HG03064 (cell line): ENCODE measurements around the gene CDH4.

ENCODE experiments used
- ATAC-seq: cut with Tn5 transposase; IDR thresholded peaks from one replicate; pipeline ENCODE4 v1.9.1; 2021; ENCODE audit warnings: low read depth; ENCODE audit not compliant: unreplicated experiment

CDH4 gene

DNA sequence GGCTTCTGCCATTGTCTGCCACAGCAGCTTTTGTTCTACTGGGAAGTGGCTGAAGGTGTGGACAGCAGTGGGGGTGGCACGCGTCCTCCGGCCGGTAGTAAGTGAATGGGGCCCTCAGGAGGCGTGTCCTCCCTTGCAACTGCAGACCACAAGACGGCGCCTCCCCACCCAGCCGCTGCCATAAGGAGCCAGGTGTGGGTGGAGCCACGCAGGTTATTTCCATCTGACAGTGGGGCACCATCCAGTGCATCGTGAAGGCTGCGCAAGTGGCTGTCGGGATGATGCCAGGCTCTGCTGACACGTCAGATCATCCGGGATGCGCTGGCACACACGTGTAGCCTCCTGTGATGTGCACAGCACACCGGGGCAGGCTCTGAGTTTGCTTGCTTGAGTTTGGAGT is 379.7 kb downstream of the CDH4 start:
- ATAC-seq = no peak

GRCh38 chr20:61633004-61633403 is 380.9 kb downstream of the CDH4 start:
- ATAC-seq = no peak

DNA sequence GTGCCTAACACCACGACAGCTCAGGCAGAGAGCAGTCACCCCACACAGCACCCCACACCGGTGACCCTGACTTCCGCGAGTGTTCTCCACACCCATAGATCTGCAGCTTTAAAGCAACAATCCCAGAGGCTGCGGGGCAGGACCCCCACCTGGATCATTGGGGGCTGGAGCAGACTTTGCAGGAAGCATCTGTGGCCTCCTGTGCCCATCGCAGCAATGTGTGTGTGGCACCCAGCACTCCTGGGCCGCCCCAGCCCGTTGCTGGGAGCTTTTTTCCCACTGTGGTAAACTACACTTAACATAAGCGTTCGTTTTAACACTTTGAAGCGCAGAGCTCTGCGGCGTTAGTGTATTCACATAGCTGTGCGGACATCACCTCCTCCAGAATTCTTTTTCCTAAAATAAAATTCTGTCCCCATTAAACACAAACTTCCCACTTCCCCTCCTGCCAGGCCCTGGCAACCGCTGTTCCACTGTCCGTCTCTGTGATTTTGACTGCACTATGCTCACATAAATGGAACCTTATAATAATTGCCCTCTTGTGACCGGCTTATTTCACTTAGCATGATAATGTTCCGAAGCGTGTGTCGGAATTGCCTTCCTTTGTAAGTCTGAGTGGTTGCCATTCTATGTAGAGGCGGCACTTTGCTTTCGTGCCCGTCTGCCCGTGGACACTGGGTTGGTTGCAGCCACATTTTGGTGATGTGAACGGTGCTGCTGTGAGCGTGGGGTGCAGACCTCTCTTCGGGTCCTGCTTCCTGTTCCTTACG is 382.5 kb downstream of the CDH4 start:
- ATAC-seq = no peak

DNA sequence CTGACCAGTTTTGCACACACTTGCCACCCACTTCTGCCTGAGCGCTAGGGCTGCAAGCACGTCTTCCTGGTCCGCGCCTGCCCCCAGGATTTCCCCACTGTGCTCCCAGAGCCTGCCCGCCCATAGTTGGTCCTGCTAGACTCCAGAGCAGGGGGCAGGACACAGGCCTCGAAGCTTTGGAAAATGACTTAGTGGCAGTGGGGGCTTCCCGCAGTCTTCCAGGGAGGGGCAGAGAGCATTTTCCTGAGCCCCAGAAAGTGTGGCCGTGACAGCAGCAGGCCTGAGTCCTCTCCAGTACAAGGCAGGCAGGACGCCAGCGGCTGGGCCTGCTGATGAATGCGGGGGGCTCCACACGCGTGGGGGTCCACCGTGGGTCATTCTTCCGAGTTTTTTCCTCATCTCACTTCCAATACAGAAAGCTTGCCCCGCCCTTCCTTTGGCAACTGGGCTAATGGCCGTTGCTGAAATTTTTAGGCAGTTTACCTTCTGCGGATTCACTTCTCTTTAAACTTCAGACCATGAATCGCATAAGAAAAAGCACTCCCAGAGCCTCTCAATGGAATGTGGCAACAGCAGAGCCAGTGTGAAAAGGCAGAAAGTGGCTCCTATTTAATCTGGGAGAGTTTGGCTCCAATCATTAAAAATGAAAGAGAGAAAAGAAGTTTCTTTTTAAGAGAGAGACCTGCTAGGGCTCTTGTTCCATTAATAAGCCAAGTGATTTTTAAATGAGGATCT is 383.8 kb downstream of the CDH4 start:
- ATAC-seq = no peak

DNA sequence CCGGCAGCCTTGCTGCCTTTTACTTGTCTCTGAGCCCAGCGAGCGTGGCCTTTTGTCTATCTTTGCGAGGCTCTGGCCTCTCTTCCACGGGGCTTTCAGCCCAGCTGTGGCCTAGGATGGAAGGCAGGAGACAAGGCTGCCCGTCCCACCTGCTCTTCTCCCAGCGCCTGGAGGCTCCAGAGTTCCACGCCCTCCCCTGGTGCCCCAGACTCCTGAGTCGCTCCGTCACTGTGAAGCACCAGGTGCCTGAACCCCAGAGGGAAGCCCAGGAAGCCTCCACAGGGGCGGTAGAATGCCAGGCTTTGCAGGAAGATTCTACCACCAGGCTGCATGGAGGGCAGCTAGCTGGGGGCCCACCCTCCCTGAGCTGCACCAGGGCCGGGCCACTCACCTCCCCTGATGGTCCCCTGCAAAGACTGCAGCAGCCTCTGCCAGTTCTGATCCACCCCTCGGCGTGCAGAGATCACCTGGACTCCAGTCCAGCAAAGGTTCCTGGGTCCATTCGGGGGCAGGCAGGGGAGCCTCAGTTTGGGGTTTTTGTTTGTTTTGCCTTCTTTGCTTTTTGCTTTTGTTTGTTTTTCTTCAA is 384.6 kb downstream of the CDH4 start:
- ATAC-seq = no peak

- no peak for ATAC-seq
Measured at GRCh38 chr20:61638802-61639585, 386.9 kb downstream of the CDH4 start.

DNA sequence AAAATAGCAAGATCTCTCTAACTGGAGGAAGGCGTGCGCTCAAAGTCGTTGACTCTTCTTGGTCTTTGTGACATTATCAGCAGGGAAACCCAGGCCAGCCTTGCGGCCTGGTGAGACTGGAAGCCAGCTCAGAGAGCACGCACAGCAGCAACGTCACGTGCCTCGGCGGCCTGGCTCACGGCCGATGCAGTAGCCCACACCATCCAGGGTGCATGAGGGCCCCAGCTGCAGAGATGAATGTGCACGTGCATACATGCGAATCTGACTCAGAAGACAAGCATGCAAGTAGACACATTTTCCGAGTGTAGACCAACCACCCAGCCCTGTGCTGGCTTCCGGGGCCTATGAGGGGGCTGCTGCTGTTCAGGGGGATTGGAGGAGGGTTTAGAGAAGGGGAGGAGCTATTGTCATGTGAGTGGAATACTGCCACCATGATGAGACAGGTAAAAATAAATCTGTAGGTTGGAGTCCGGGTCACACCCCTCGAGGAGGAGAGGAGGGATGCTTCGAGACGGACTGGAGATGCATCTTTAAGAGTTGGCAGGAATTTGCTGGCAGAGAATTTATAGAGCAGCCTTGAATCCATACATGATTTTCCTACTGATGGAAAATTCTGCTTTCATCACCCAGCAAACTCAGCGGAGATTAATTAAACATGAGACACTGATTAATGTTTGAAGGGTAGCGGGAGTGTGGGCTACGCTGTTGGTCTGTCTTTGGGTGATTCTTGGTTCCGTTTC is 388.2 kb downstream of the CDH4 start:
- no peak for ATAC-seq

DNA sequence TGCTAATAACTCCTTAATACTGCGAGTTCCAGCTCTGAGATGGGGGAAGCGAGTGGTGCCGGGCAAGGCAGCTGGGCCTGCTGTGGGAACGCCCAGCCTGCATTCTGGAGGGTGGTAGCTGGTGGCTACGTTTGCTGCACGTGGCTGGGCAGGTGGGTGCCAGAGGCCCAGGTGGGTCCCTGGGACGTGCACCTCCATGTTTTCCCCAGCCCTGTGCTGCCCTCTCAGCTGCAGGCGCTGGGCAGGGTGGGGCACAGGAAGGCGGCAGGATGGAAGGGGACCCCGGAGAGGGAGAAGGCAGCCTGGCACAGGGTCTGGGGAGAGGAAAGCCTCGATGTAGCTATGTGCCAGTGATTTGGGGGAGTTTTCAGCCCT is 388.8 kb downstream of the CDH4 start:
- no peak for ATAC-seq

- no peak for ATAC-seq
Measured at GRCh38 chr20:61643656-61644377, 391.8 kb downstream of the CDH4 start.

- ATAC-seq = no peak
Measured at GRCh38 chr20:61644378-61645076, 392.5 kb downstream of the CDH4 start.

GRCh38 chr20:61645732-61646131 is 393.7 kb downstream of the CDH4 start:
- ATAC-seq = no peak

GRCh38 chr20:61646453-61646852 is 394.4 kb downstream of the CDH4 start:
- ATAC-seq = no peak

DNA sequence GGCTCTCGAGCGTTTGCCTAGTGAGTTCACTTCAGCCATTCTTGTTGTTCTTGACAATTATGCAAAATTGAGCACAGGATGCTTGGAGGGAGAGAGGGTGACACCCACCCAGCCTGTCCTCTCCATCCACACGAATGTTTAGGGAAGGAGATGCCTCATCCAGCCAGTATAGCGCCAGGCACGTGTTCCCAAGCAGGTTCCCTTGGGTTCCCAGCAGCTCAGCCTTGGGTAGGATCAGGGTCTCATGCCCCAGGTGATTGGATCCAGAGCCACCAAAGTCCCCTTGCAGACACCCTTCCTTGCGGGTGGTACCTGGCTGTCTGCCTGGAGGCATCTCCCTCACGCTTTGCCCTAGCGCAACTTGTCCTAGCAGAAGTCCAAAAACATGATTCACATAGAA is 394.9 kb downstream of the CDH4 start:
- no peak for ATAC-seq

GRCh38 chr20:61647702-61648101 is 395.6 kb downstream of the CDH4 start:
- ATAC-seq = no peak

GRCh38 chr20:61649105-61649859 is 397.2 kb downstream of the CDH4 start:
- ATAC-seq = no peak

GRCh38 chr20:61649860-61650162 is 397.8 kb downstream of the CDH4 start:
- ATAC-seq = no peak

DNA sequence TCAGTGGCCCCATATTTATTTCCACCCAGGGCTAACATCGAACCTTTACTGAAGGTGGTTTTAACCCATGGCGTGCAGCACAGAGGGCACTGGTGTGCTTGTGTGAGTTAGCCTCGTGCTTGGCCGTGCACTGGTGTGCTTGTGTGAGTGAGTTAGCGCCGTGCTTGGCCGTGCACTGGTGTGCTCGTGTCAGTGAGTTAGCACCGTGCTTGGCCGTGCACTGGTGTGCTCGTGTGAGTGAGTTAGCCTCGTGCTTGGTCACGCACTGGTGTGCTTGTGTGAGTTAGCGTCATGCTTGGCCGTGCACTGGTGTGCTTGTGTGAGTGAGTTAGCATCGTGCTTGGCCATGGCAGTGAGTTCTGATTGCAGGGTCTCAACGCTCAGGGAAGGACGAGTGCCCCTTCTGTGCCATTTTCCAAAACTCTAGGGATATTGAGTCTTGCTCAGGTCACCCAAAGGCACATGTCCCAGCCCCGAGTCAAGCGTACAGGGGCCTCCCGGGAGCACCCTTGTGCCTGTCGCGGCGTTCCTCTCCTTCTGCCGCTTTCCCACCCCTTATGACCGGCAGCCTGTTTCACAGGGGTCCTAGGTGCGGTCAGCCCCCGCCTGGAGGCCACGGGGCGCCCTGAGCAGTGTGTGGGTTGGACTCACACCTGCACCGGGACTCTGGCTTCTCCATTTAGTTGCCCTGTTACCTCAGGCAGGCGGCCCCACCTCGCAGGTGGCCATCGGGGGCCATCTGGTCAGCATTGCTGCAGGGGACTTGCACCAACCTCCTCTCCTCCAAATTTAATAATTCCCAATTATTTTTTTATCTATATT is 399.1 kb downstream of the CDH4 start:
- no peak for ATAC-seq

DNA sequence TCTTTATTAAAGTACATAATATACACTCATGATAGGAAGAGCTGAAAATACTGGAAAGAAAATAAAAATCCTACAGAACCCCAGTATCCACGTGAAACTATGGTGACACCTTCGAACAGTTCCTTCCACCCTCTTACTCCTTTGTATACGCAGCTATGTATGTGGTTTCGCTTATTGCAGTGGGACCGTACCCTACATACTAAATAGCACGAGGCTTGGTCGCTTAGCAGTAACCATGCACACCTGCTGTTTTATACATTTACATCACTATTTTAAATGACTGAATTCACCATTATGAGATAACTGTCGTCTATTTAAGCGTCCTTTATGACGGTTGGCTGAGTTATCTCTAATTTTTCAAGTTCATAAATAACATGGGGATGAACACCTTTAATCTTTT is 400.1 kb downstream of the CDH4 start:
- no peak for ATAC-seq
